NB4 (cell line): ENCODE results near the gene LRRC70.

Experiments
- CTCF ChIP-seq: IDR thresholded peaks from one replicate; pipeline ENCODE4 v1.5.1; 2012; ENCODE audit warnings: low read depth, low read length
- POLR2A ChIP-seq: IDR thresholded peaks from 2 replicates; pipeline ENCODE4 v1.6.1; 2011; ENCODE audit warnings: mild to moderate bottlenecking; ENCODE audit not compliant: insufficient read length; ENCODE audit errors: extremely low read depth

GRCh38 chr5:62555930-62556329 is 22.7 kb upstream of the LRRC70 start:
- TF ChIP-seq POLR2A: no peak
- TF ChIP-seq CTCF: no peak
